ENCODE measurements around the gene PDSS2.
A peak's percentile ranks its signal among the peaks of the same experiment; 100 is the strongest.
"Not testable (repeated sequence)": the region's sequence is repeated elsewhere in the genome, so short reads cannot be mapped to it uniquely, and the experiment has no call there.

PDSS2 gene

DNA sequence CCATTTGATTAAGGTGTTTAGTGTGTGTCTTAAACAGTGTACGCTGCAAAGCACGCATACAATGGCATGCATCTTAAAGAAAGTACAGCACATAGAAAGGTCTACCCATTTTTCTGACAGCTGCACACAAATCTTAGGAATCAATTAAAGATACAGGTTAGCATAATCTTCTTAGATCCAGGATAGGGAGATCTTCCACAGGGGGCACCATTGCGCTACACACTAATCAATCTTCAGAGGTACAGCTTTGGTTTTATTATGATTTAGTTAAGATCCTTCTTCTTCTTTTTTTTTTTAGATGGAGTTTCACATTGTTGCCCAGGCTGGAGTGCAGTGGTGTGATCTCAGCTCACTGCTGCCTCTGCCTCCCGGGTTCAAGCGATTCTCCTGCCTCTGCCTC lies 280.4 kb downstream of the PDSS2 start:
- Histone ChIP-seq H3K27ac (ENCODE audit: low read depth, low read length) (no peak overlapping the region), H3K79me2 (ENCODE audit: control insufficient read depth, low read length) (no peaks in the 10 kb centered on the region), H3K4me3 (ENCODE audit: low read length) (no peak overlapping the region), H3K4me1 (ENCODE audit: control insufficient read depth, low read length) (no peaks in the 10 kb centered on the region), H3K36me3 (ENCODE audit: control insufficient read depth, low read length) (no peaks in the 10 kb centered on the region), H3F3A (ENCODE audit: control insufficient read depth, insufficient read depth) (no peaks in the 10 kb centered on the region), H3K9me2 (replicated peaks; ENCODE audit: control insufficient read depth, low read length) (no peaks in the 10 kb centered on the region), H3K9me3 (ENCODE audit: control insufficient read depth, insufficient read depth, low read length) (no peaks in the 10 kb centered on the region), H3K27me3 (ENCODE audit: control insufficient read depth, low read length) (no peaks in the 10 kb centered on the region), H4K20me1 (ENCODE audit: control insufficient read depth, insufficient read depth, low read depth, low read length) (no peaks in the 10 kb centered on the region), H3K4me2 (ENCODE audit: low read length) (no peak overlapping the region)
- peak; percentile 38 for TF ChIP-seq CTCF (IDR thresholded peaks at IDR 0.05; ENCODE audit: low read depth, low read length, poor library complexity, severe bottlenecking)
- no peak for TF ChIP-seq EZH2phosphoT487 (IDR thresholded peaks at IDR 0.05; ENCODE audit: borderline replicate concordance, low read length)

DNA sequence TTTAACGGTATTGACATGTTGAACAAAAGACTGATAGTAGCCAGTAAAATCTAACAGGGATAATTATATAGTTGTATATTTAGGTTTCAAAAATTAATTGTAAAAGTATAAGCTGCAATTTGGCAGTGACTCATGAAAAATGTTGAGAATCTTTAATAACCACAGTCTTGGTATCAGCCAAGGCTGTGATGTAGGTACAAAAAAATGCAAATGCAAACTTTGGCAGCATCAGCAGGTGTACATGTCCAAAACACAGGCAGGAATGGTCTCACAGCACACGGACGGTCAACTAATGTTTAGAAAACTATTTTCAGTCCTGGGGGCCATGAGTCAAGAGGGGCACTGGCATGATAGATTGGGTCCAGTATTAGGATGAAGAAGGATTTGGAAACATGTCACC lies 285.6 kb downstream of the PDSS2 start:
- H3K4me3 ChIP-seq (ENCODE audit: low read length), result no peak overlapping the region
- H3K36me3 ChIP-seq (ENCODE audit: control insufficient read depth, low read length), result no peaks in the 10 kb centered on the region
- no peaks in the 10 kb centered on the region for H3K79me2 ChIP-seq (ENCODE audit: control insufficient read depth, low read length)
- H3K27ac ChIP-seq (ENCODE audit: low read depth, low read length), result no peak overlapping the region
- no peaks in the 10 kb centered on the region for H3K9me3 ChIP-seq (ENCODE audit: control insufficient read depth, insufficient read depth, low read length)
- H3K27me3 ChIP-seq (ENCODE audit: control insufficient read depth, low read length), result no peaks in the 10 kb centered on the region
- no peak overlapping the region for H3K4me2 ChIP-seq (ENCODE audit: low read length)
- H3F3A ChIP-seq (ENCODE audit: control insufficient read depth, insufficient read depth), result no peaks in the 10 kb centered on the region
- H3K9me2 ChIP-seq (replicated peaks; ENCODE audit: control insufficient read depth, low read length), result no peaks in the 10 kb centered on the region
- TF ChIP-seq CTCF (IDR thresholded peaks at IDR 0.05; ENCODE audit: low read depth, low read length, poor library complexity, severe bottlenecking) (no peak), EZH2phosphoT487 (IDR thresholded peaks at IDR 0.05; ENCODE audit: borderline replicate concordance, low read length) (no peak)
- H4K20me1 ChIP-seq (ENCODE audit: control insufficient read depth, insufficient read depth, low read depth, low read length), result no peaks in the 10 kb centered on the region
- H3K4me1 ChIP-seq (ENCODE audit: control insufficient read depth, low read length), result no peaks in the 10 kb centered on the region

DNA sequence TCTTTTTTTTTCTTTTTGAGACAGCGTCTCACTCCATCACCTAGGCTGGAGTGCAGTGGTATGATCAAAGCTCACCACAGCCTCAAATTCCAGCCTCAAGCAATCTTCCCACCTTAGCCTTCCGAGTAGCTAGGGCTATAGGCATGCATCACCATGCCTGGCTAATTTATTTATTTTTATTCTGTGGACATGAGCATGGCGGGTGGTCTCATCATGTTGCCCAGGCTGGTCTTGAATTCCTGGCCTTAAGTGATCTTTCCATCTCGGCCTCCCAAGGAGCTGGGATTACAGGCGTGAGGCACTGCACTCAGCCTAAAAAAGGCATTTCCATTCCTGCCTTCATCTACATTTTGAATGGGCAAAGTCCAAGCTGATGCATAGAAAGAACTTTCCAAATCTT lies 287.9 kb downstream of the PDSS2 start:
- Histone ChIP-seq H3K79me2 (ENCODE audit: control insufficient read depth, low read length) (no peaks in the 10 kb centered on the region), H3K4me1 (ENCODE audit: control insufficient read depth, low read length) (no peaks in the 10 kb centered on the region), H3K4me3 (ENCODE audit: low read length) (no peak overlapping the region), H3K27ac (ENCODE audit: low read depth, low read length) (no peak overlapping the region), H4K20me1 (ENCODE audit: control insufficient read depth, insufficient read depth, low read depth, low read length) (no peaks in the 10 kb centered on the region), H3K9me2 (replicated peaks; ENCODE audit: control insufficient read depth, low read length) (no peaks in the 10 kb centered on the region), H3F3A (ENCODE audit: control insufficient read depth, insufficient read depth) (no peaks in the 10 kb centered on the region), H3K9me3 (ENCODE audit: control insufficient read depth, insufficient read depth, low read length) (no peaks in the 10 kb centered on the region), H3K27me3 (ENCODE audit: control insufficient read depth, low read length) (no peaks in the 10 kb centered on the region), H3K4me2 (ENCODE audit: low read length) (no peak overlapping the region), H3K36me3 (ENCODE audit: control insufficient read depth, low read length) (no peaks in the 10 kb centered on the region)
- no peak for TF ChIP-seq CTCF (IDR thresholded peaks at IDR 0.05; ENCODE audit: low read depth, low read length, poor library complexity, severe bottlenecking)
- no peak for TF ChIP-seq EZH2phosphoT487 (IDR thresholded peaks at IDR 0.05; ENCODE audit: borderline replicate concordance, low read length)

GRCh38 chr6:107164299-107164698 lies 295.1 kb downstream of the PDSS2 start:
- not testable (repeated sequence) for H3K27ac ChIP-seq (ENCODE audit: low read depth, low read length); H4K20me1 ChIP-seq (ENCODE audit: control insufficient read depth, insufficient read depth, low read depth, low read length); H3K27me3 ChIP-seq (ENCODE audit: control insufficient read depth, low read length); H3K36me3 ChIP-seq (ENCODE audit: control insufficient read depth, low read length); H3K4me3 ChIP-seq (ENCODE audit: low read length); H3K79me2 ChIP-seq (ENCODE audit: control insufficient read depth, low read length); H3F3A ChIP-seq (ENCODE audit: control insufficient read depth, insufficient read depth); H3K9me2 ChIP-seq (replicated peaks; ENCODE audit: control insufficient read depth, low read length); H3K4me2 ChIP-seq (ENCODE audit: low read length); H3K9me3 ChIP-seq (ENCODE audit: control insufficient read depth, insufficient read depth, low read length); H3K4me1 ChIP-seq (ENCODE audit: control insufficient read depth, low read length)

Measured in DOHH2 (cell line).